Measurements from ENCODE around the gene TMEM26. TPM values are rescaled to one million over a fixed set of nuclear protein-coding genes. Genes with fewer than 3 reads are reported as not detected.

TMEM26 gene
- total RNA-seq, 1 donor from 2014 or later = not detected

GRCh38 chr10:61363006-61363405 lies 90.2 kb downstream of the TMEM26 start:
- Mint-ChIP-seq H3K4me1 (no peaks in the 10 kb centered on the region), H3K36me3 (no peaks in the 10 kb centered on the region), H3K9me3 (no peaks in the 10 kb centered on the region), H3K27me3 (ENCODE audit: insufficient read depth, low read depth) (no peaks in the 10 kb centered on the region), H3K4me3 (no peak overlapping the region), H3K27ac (no peak overlapping the region)
- H3K4me1 ChIP-seq = no peaks in the 10 kb centered on the region
- TF ChIP-seq EZH2phosphoT487 (IDR thresholded peaks at IDR 0.05) = no peak
- TF ChIP-seq EZH2 (IDR thresholded peaks at IDR 0.05) = no peak
- TF ChIP-seq CTCF (IDR thresholded peaks at IDR 0.05) = no peak
- H4K20me1 ChIP-seq (ENCODE audit: low read depth) = no peaks in the 10 kb centered on the region
- H3K9me3 ChIP-seq (ENCODE audit: low read depth) = no peaks in the 10 kb centered on the region
- no peak overlapping the region for H3K9ac ChIP-seq
- H3K79me2 ChIP-seq (ENCODE audit: low read depth) = no peaks in the 10 kb centered on the region
- H3K36me3 ChIP-seq = no peaks in the 10 kb centered on the region
- no peaks in the 10 kb centered on the region for H3F3A ChIP-seq (ENCODE audit: low read depth)
- H3K27ac ChIP-seq = no peak overlapping the region
- no peak for DNase-seq (ENCODE audit: low spot score)
- no peak overlapping the region for H2AFZ ChIP-seq (replicated peaks)
- no peaks in the 10 kb centered on the region for H3K27me3 ChIP-seq
- H3K4me2 ChIP-seq = no peak overlapping the region
- no peak overlapping the region for H3K4me3 ChIP-seq

DNA sequence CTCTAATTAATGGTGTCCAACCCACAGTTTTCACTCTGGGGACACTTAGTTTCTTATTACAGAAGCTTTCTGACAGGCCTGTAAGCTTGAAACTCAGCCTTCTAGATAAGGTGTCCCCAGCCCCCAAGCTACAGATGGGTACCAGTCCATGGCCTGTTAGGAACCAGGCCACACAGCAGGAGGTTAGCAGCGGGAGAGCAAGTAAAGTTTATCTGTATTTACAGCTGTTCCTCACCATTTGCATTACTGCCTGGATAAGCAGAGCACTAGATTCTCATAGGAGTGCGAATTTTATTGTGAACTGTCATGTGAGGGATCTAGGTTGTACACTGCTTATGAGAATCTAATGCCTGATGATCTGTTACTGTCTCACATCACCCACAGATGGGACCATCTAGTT lies 93.7 kb downstream of the TMEM26 start:
- TF ChIP-seq EZH2phosphoT487 (IDR thresholded peaks at IDR 0.05) (no peak), CTCF (IDR thresholded peaks at IDR 0.05) (no peak), EZH2 (IDR thresholded peaks at IDR 0.05) (no peak)
- H4K20me1 ChIP-seq (ENCODE audit: low read depth) = no peaks in the 10 kb centered on the region
- H3K4me1 ChIP-seq = no peaks in the 10 kb centered on the region
- no peak overlapping the region for H3K4me3 ChIP-seq
- H3K4me1 Mint-ChIP-seq = no peaks in the 10 kb centered on the region
- H3K4me3 Mint-ChIP-seq = no peak overlapping the region
- no peaks in the 10 kb centered on the region for H3K27me3 Mint-ChIP-seq (ENCODE audit: insufficient read depth, low read depth)
- H3F3A ChIP-seq (ENCODE audit: low read depth) = no peaks in the 10 kb centered on the region
- H3K9me3 Mint-ChIP-seq = no peaks in the 10 kb centered on the region
- no peaks in the 10 kb centered on the region for H3K27me3 ChIP-seq
- no peaks in the 10 kb centered on the region for H3K36me3 Mint-ChIP-seq
- no peak overlapping the region for H3K9ac ChIP-seq
- no peak overlapping the region for H3K27ac Mint-ChIP-seq
- H2AFZ ChIP-seq (replicated peaks) = no peak overlapping the region
- H3K27ac ChIP-seq = no peak overlapping the region
- DNase-seq (ENCODE audit: low spot score) = no peak
- no peaks in the 10 kb centered on the region for H3K36me3 ChIP-seq
- H3K4me2 ChIP-seq = no peak overlapping the region
- H3K79me2 ChIP-seq (ENCODE audit: low read depth) = no peaks in the 10 kb centered on the region
- H3K9me3 ChIP-seq (ENCODE audit: low read depth) = no peaks in the 10 kb centered on the region

DNA sequence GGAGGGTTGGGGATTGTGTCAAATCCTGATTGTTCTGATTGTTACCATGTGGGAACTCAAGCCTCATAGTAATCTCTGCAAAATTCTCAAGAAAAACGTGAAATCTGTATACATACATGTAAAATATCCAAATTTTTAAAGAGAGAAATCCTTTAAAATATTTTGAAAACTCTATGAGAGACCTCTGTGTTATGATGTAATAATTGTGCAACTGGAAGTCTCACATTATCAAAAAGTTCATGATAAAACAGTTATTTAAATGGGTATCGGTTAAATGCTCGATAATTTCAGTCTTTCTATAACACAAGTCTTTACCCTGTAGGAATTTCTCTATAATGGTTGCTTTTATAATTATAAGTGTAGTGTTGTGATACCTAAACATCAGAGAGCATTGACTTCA lies 95.5 kb downstream of the TMEM26 start:
- Histone ChIP-seq H3K36me3 (no peaks in the 10 kb centered on the region), H3K4me1 (no peaks in the 10 kb centered on the region), H3F3A (ENCODE audit: low read depth) (no peaks in the 10 kb centered on the region), H3K9ac (no peak overlapping the region), H3K4me3 (no peak overlapping the region), H2AFZ (replicated peaks) (no peak overlapping the region), H3K4me2 (no peak overlapping the region), H3K27me3 (no peaks in the 10 kb centered on the region), H3K9me3 (ENCODE audit: low read depth) (no peaks in the 10 kb centered on the region), H4K20me1 (ENCODE audit: low read depth) (no peaks in the 10 kb centered on the region), H3K79me2 (ENCODE audit: low read depth) (no peaks in the 10 kb centered on the region), H3K27ac (no peak overlapping the region)
- no peak overlapping the region for H3K27ac Mint-ChIP-seq
- no peak overlapping the region for H3K4me3 Mint-ChIP-seq
- H3K36me3 Mint-ChIP-seq = no peaks in the 10 kb centered on the region
- no peaks in the 10 kb centered on the region for H3K27me3 Mint-ChIP-seq (ENCODE audit: insufficient read depth, low read depth)
- no peak for TF ChIP-seq EZH2 (IDR thresholded peaks at IDR 0.05)
- no peak for TF ChIP-seq CTCF (IDR thresholded peaks at IDR 0.05)
- no peak for TF ChIP-seq EZH2phosphoT487 (IDR thresholded peaks at IDR 0.05)
- no peaks in the 10 kb centered on the region for H3K9me3 Mint-ChIP-seq
- no peaks in the 10 kb centered on the region for H3K4me1 Mint-ChIP-seq
- no peak for DNase-seq (ENCODE audit: low spot score)

Other genes starting within 250 kb of the TMEM26 start
- gene CABCOCO1, start 209.5 kb upstream of the TMEM26 start, total RNA-seq (ENCODE audit: low replicate concordance) = 0.28 TPM in 1 of 2 replicates, not detected in the other

Data from neural progenitor cell (in vitro differentiated cells).